HG03520 (cell line): Measurements from ENCODE around the gene FZD4.
"Not testable (repeated sequence)": the region's sequence is repeated elsewhere in the genome, so short reads cannot be mapped to it uniquely, and the experiment has no call there.

Source experiments
- ATAC-seq: cut with Tn5 transposase; IDR thresholded peaks from one replicate; pipeline ENCODE4 v1.9.1; 2021; ENCODE audit warnings: mild to moderate bottlenecking, moderate library complexity; ENCODE audit not compliant: unreplicated experiment

FZD4 gene

DNA sequence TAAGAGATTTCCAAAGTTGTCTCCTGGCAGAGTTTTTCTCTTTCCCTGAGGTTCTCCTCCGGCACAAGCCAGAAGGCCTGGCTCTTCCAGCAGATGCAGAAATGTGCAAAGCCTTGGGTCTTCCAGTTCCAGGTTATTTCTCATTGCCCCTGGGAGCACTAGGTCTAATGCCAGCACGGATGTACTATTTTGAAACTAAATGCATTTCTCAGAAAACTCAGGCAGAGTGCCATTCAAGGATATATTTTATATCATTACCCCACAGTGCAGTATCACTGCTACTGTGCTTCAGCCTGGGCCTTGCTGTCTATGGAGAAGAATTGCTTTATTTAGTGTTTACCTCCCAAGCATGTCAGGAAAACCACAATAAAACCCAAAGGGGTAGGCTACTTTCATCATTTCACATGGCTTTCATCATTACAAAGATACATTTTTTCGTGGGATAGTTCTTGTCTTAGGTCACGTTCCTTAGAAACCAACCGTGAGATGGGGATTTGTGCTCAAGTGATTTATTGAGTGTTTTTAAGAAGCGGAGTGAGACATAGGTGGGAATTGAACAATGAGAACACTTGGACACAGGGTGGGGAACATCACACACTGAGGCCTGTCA, 22.4 kb upstream of the FZD4 start:
- ATAC-seq, result no peak

DNA sequence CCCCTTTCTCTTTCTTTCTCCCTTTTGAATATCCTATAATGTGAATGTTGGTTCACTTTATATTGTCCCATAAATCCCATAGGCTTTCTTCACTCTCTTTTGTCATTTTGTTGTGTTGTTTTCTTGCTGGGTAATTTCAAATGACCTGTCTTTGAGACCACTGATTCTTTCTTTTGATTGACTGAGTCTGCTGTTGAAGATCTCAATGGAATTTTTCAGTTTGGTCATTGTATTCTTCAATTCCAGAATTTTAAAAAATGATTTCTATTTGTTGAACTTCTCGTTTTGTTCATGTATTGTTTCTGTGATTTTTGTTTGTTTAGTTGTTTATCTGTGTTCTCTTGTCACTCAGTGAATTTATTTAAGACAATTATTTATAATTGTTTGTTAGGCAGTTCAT, 17.5 kb upstream of the FZD4 start:
- ATAC-seq, result no peak

- no peak for ATAC-seq
Observed at GRCh38 chr11:86969258-86969657, 14.1 kb upstream of the FZD4 start.

GRCh38 chr11:86967601-86968000, 12.4 kb upstream of the FZD4 start:
- not testable (repeated sequence) for ATAC-seq

DNA sequence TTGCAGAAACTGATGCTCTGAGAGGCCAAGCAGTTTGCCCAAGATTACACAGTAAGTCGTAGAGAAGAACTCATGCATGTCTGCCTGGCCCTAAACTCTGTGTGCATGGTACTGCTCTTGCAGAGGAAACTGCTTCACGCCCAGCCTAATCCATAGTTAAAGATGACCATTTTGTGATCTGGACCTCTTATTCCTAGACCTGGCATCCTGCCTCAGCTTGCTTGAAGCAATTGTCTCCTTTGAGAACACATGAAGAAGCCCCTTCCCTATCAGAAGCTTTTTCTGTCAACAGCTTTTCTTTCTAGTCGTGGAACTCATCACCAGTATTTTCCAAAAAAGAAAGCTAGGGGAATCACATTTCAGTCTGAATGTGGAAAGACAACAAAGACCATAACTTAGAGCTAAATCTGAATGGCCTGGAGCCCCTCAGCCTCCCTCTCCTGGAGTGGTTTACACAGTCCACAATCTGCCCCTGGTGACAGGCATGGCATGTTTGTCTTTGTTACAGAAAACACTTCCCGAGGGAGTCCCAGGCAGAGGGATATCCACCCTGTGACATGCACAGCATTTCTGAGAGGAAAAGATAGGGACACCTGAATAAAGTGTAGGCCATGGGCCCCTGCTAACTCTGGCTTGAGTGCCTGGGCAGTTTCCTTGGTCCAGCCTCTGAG, 2.9 kb upstream of the FZD4 start:
- ATAC-seq, result no peak

DNA sequence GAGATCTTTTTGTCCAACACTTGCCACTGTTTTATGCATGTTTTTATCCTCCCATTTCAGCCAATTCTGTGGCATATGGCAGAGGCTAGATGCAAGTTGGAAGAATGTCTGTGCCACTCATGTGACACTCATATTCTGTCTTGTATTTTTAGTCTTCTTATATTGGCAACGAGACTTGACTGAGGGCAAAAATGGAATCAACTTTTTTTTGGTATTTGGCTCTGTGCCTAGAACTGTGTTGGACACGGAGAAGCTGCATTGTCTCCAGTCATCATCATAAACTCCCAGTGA, 1.7 kb upstream of the FZD4 start:
- ATAC-seq, result no peak

- peak; percentile 12 for ATAC-seq
Observed at GRCh38 chr11:86955111-86955360, 159 bp downstream of the FZD4 start.

DNA sequence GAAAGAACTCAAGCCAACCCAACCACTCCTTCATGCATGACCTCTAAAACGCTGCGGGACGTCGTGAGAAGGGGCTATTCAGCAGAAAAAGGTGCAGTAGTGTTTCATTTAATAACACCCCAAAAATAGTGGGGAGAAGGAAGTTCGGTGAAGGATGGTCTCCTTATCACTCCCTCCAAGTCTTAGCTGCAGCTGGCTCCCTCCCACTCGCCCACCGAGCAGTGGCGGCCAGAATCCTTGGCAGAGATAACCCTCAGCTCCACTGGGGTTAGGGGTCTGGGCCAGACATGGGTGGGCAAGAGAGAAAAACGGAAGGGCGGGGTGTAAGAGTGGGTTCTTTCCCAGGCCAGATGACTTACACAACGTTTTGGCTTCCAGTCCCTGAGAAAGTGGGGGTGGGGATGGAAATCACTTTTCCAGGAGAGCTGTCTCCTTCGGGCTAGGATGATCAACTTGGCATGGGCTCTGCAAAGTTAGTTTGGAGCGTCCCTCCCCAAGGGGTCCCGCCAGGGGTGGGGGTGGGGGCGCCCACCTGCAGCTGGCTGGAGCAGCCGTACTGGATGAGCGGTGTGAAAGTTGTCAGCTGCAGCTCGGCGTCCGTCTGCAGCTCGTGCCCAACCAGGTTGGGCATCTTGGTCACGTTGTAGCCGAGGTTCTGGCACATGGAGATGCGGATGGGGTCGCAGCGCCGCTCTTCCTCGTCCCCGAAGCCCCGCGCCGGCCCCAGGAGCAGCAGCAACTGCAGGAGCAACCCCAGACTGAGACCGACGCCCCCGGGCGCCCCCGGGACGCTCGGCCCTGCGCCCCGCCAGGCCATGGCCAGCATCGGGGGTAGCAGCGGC, 705 bp downstream of the FZD4 start:
- ATAC-seq, result peak; percentile 1

- ATAC-seq, result no peak
Observed at GRCh38 chr11:86952221-86952875, 2.8 kb downstream of the FZD4 start.

DNA sequence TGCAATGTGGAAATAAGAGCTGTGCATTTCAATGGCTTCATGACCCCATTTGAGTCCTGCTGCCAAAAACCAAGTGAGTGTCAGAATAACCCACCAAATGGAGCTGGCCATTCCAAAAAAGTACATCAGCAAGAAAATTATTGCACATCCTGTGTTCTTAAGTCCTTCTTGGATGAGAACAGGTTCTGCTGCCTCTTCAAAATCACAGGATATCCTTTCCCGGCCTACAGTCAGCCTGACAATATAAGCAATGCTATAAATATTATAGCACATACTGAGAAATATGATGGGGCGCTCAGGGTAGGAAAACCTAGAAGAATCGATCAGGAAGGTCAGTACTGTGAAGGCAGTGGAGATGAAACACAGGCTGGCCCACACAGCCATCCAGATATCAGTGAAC, 3.5 kb downstream of the FZD4 start:
- no peak for ATAC-seq

DNA sequence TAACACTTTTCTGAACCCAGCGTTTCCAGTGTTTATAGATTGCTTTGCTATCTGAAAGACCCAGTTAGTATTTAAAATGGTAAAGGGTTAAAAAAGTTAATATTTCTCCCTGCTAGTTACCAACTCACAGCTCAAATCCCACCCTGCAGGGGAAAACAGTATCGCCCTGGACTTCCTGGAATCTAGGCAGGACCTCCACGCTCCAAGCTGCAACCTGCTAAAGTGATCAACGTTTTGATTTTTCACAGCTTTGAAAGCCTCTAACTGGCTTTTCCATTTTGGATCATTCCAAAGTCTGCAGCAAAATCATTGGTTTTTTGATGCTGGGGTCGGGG, 4.6 kb downstream of the FZD4 start:
- ATAC-seq, result no peak

- ATAC-seq, result no peak
Observed at GRCh38 chr11:86949995-86950660, 5.1 kb downstream of the FZD4 start.

- ATAC-seq, result no peak
Observed at GRCh38 chr11:86948733-86949132, 6.5 kb downstream of the FZD4 start.

- no peak for ATAC-seq
Observed at GRCh38 chr11:86947541-86947940, 7.7 kb downstream of the FZD4 start.

GRCh38 chr11:86943505-86943904, 11.7 kb downstream of the FZD4 start:
- not testable (repeated sequence) for ATAC-seq

DNA sequence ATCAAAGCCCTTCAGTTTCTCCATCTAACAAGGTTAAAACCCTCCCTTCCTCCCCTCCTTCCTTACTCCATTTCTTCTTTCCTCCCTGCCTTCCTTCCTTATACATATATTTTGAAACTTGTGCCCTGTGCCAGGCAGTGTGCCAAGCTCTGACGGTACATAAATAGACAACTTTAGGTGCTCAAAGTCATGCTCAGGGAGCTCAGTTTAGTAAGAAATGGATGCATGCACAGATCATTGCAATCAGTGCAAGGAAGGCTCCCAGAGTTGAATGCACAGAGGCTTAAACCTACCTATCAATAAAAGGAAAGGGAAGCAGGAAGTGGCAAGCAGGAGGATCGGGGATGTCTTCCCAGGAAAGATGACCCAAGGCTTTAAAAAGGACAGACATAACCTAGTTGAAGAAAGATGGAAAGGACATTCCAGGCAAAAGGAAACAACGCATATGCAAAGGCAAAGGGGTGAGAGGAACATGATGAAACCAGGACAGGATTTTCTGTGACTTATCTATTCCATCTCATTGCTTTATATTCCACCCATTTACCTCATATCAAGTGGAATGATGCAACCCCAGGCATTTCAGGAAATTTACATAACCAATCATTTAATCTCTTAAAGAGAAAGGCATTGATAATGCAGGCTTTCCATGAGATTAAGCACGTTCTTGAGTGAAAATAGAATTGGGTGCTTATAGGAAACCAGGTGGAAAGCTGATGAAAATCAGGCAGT, 13.2 kb downstream of the FZD4 start:
- ATAC-seq, result no peak

GRCh38 chr11:86941077-86941870, 13.9 kb downstream of the FZD4 start:
- no peak for ATAC-seq

DNA sequence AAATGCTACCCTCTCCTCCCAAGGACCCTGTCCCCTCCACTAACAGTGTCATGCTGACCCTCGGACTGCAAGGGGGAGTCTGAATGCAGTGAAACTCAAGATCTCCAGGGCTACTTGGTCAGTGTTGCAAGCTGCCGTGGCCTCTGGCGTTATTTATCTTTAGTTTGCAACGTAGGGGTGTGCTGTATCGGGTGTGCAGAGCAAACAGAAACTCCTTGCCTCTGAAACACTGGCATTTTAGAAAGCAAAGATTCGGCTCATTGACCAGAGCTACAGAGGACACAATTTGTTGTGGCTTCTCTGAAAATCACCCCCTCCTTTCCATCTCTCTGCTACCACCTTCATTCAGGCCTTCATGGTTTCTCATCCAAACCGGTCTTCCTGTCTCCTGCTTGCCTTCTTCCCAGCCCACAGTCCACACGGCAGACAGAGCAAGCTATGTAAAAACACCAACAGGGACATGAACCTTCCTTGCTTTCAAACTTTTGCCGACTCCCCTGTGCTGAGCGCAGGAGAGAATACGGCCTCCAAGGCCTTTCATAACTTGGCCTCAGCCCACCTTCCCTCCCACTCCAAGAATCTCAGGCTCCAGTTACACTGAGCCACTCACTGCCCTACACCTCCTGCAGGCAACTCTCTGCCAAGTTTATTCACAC, 14.9 kb downstream of the FZD4 start:
- no peak for ATAC-seq
